WTC11 (cell line): ENCODE results near the gene CCDC77. TPM values are rescaled to one million over a fixed set of nuclear protein-coding genes. Genes with fewer than 3 reads are reported as not detected.
A peak's percentile ranks its signal among the peaks of the same experiment; 100 is the strongest.

Source experiments
- ATAC-seq: fragments of 200-7000 bp; cut with Tn5 transposase; 2 replicates; pipeline ENCODE4 v1.10.0; 2021; ENCODE audit warnings: mild to moderate bottlenecking, moderate library complexity
- CTCF ChIA-PET: fragments of 300-600 bp; sonication (Branson Sonifier 250); formaldehyde crosslinking; loops from one replicate; lab custom pipeline; 2021; ENCODE audit warnings: antibody characterized with exemption; lab: Charles Lee
- POLR2A ChIA-PET: fragments of 350-600 bp; sonication (Branson Sonifier 250); formaldehyde crosslinking; loops from one replicate; lab custom pipeline; 2021; ENCODE audit warnings: antibody characterized with exemption; lab: Charles Lee
- DNase-seq: peaks from one replicate; pipeline ENCODE4 v3.0.0; 2021; ENCODE audit warnings: low spot score
- H3K27ac Mint-ChIP-seq: 2 replicates; pipeline ENCODE4 v1.8.0; 2021; ENCODE audit warnings: mixed read lengths
- H3K27me3 Mint-ChIP-seq: 2 replicates; pipeline ENCODE4 v1.8.0; 2021; ENCODE audit warnings: low read depth, mild to moderate bottlenecking, moderate library complexity, mixed read lengths
- H3K36me3 Mint-ChIP-seq: 2 replicates; pipeline ENCODE4 v1.8.0; 2021; ENCODE audit warnings: mixed read lengths
- H3K4me1 Mint-ChIP-seq: 2 replicates; pipeline ENCODE4 v1.8.0; 2022; ENCODE audit warnings: mixed read lengths
- H3K4me3 Mint-ChIP-seq: 2 replicates; pipeline ENCODE4 v1.8.0; 2021; ENCODE audit warnings: mild to moderate bottlenecking, moderate library complexity, mixed read lengths
- H3K9me3 Mint-ChIP-seq: 2 replicates; pipeline ENCODE4 v1.8.0; 2021; ENCODE audit warnings: mixed read lengths
- CREB1 ChIP-seq: sonication (generic); formaldehyde crosslinking; IDR thresholded peaks from 2 replicates; pipeline ENCODE4 v1.8.0; 2023; ENCODE audit warnings: mild to moderate bottlenecking, missing genetic modification reagents
- EMX1 ChIP-seq: fragments of 250-450 bp; sonication (Bioruptor Pico); IDR thresholded peaks from 2 replicates; pipeline ENCODE4 v1.8.0; 2021; ENCODE audit warnings: mild to moderate bottlenecking
- ESRRA ChIP-seq: sonication (generic); formaldehyde crosslinking; IDR thresholded peaks from 2 replicates; pipeline ENCODE4 v1.8.1; 2022; ENCODE audit warnings: mild to moderate bottlenecking, missing genetic modification reagents, borderline replicate concordance
- PRRX2 ChIP-seq: fragments of 250-450 bp; sonication (Bioruptor Pico); IDR thresholded peaks from 2 replicates; pipeline ENCODE4 v1.8.0; 2021; ENCODE audit warnings: mild to moderate bottlenecking
- SMAD4 ChIP-seq: sonication (generic); formaldehyde crosslinking; IDR thresholded peaks from 2 replicates; pipeline ENCODE4 v1.8.0; 2022; ENCODE audit warnings: mild to moderate bottlenecking, missing genetic modification reagents
- SP1 ChIP-seq: sonication (generic); formaldehyde crosslinking; conservative IDR thresholded peaks from 2 replicates; pipeline ENCODE4 v1.8.1; 2022; ENCODE audit warnings: missing genetic modification reagents
- ZNF121 ChIP-seq: sonication (generic); formaldehyde crosslinking; IDR thresholded peaks from 2 replicates; pipeline ENCODE4 v1.8.0; 2023; ENCODE audit warnings: missing genetic modification reagents
- ZNF232 ChIP-seq: sonication (generic); formaldehyde crosslinking; IDR thresholded peaks from 2 replicates; pipeline ENCODE4 v1.8.0; 2022; ENCODE audit warnings: mild to moderate bottlenecking, missing genetic modification reagents
- ZNF423 ChIP-seq: fragments of 250-450 bp; sonication (Bioruptor Pico); IDR thresholded peaks from 2 replicates; pipeline ENCODE4 v2.1.2; 2022; ENCODE audit warnings: mild to moderate bottlenecking, moderate library complexity
- total RNA-seq: library from RNA; stranded (reverse); gene quantifications from 3 replicates; pipeline ENCODE4 v1.2.3, GENCODE V29; 2021
- TF ChIP-seq, protein P1 (sequence below): sonication (generic); formaldehyde crosslinking; conservative IDR thresholded peaks from 2 replicates; pipeline ENCODE4 v1.8.1; 2023; ENCODE audit warnings: mild to moderate bottlenecking, low read depth, missing genetic modification reagents, moderate library complexity
- TF ChIP-seq, protein P2 (sequence below): sonication (generic); formaldehyde crosslinking; IDR thresholded peaks from 2 replicates; pipeline ENCODE4 v1.8.1; 2023; ENCODE audit warnings: mild to moderate bottlenecking, missing genetic modification reagents, moderate library complexity
- TF ChIP-seq, protein P3 (sequence below): sonication (generic); formaldehyde crosslinking; IDR thresholded peaks from 2 replicates; pipeline ENCODE4 v1.8.0; 2022; ENCODE audit warnings: mild to moderate bottlenecking, missing genetic modification reagents
- TF ChIP-seq, protein P4 (sequence below): sonication (generic); formaldehyde crosslinking; conservative IDR thresholded peaks from 2 replicates; pipeline ENCODE4 v1.8.1; 2022; ENCODE audit warnings: mild to moderate bottlenecking, missing genetic modification reagents
- TF ChIP-seq, protein P5 (sequence below): fragments of 250-450 bp; sonication (Bioruptor Pico); IDR thresholded peaks from 2 replicates; pipeline ENCODE4 v1.9.0; 2021; ENCODE audit warnings: mild to moderate bottlenecking
- TF ChIP-seq, protein P6 (sequence below): sonication (generic); formaldehyde crosslinking; IDR thresholded peaks from 2 replicates; pipeline ENCODE4 v1.8.1; 2022; ENCODE audit warnings: mild to moderate bottlenecking, missing genetic modification reagents, moderate library complexity, borderline replicate concordance
- TF ChIP-seq, protein P7 (sequence below): sonication (generic); formaldehyde crosslinking; IDR thresholded peaks from 2 replicates; pipeline ENCODE4 v1.8.0; 2022; ENCODE audit warnings: mild to moderate bottlenecking, missing genetic modification reagents
- TF ChIP-seq, protein P8 (sequence below): sonication (generic); formaldehyde crosslinking; IDR thresholded peaks from 2 replicates; pipeline ENCODE4 v1.8.0; 2023; ENCODE audit warnings: missing genetic modification reagents, mild to moderate bottlenecking, borderline replicate concordance

The CCDC77 gene
- total RNA-seq, 1 experiment from 2014 or later: 24.2 TPM

DNA sequence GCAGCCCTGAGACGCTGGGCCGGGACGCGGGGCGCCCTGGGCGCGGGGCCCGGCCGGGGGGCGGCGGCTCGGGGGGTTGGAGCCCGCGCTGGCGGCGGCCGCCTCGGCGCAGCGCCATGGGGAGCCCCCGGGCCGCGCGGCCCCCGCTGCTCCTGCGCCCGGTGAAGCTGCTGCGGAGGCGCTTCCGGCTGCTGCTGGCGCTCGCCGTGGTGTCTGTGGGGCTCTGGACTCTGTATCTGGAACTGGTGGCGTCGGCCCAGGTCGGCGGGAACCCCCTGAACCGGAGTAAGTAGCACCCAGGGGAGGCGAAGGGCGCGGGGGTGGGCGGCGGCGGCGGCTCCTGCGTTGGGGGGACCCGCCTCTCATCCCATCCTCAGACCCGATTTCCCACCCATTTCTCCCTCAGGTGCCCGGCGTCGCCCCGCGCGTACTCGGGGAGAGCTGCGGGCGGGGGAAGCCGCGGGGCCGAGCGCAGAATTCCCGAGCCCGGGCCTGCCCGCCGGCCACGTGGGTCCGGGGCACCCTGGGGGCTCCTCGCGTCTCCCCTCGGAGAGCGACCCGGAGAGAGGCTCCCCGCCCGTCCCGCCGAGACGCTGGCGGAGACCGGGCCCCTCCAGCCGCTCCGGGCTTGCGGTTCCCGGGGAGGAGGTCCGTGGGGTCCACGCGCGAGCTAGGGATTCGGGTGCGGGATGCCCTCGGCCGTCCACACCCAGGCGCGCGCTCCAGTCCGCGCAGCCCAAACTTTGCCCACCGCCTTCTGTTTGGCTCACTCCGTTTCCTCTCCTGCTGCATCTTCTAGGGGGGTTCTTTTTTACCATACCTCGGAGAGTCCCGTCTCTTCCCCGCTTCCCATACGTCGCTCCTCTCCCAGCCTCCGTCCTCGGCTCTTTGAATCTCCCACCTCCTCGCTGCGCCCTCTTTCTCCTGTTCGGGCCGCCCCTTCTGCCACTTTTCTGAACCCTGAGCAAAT lies 59.1 kb downstream of the CCDC77 start:
- ATAC-seq: peak; percentile 12; the same call in 1 of the 2 replicates
- Mint-ChIP-seq H3K4me1 (peaks cover 20% of the 10 kb centered on the region), H3K27ac (no peak overlapping the region), H3K36me3 (peaks cover 3% of the 10 kb centered on the region; the same call in 1 of the 2 replicates), H3K4me3 (peak overlapping the region; percentile 88), H3K9me3 (no peaks in the 10 kb centered on the region; the same call in 1 of the 2 replicates), H3K27me3 (peaks cover 54% of the 10 kb centered on the region)
- CTCF ChIA-PET: interaction anchor here (1.1 to 1.4 kb wide), 2 partner anchors 18 to 86 kb away, joined by 3 to 4 read pairs; no protein-coding TSS in a partner anchor
- DNase-seq: peak; percentile 21
- TF ChIP-seq, protein P1, sequence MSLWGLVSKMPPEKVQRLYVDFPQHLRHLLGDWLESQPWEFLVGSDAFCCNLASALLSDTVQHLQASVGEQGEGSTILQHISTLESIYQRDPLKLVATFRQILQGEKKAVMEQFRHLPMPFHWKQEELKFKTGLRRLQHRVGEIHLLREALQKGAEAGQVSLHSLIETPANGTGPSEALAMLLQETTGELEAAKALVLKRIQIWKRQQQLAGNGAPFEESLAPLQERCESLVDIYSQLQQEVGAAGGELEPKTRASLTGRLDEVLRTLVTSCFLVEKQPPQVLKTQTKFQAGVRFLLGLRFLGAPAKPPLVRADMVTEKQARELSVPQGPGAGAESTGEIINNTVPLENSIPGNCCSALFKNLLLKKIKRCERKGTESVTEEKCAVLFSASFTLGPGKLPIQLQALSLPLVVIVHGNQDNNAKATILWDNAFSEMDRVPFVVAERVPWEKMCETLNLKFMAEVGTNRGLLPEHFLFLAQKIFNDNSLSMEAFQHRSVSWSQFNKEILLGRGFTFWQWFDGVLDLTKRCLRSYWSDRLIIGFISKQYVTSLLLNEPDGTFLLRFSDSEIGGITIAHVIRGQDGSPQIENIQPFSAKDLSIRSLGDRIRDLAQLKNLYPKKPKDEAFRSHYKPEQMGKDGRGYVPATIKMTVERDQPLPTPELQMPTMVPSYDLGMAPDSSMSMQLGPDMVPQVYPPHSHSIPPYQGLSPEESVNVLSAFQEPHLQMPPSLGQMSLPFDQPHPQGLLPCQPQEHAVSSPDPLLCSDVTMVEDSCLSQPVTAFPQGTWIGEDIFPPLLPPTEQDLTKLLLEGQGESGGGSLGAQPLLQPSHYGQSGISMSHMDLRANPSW: no peak
- TF ChIP-seq ZNF121: no peak
- TF ChIP-seq, protein P2, sequence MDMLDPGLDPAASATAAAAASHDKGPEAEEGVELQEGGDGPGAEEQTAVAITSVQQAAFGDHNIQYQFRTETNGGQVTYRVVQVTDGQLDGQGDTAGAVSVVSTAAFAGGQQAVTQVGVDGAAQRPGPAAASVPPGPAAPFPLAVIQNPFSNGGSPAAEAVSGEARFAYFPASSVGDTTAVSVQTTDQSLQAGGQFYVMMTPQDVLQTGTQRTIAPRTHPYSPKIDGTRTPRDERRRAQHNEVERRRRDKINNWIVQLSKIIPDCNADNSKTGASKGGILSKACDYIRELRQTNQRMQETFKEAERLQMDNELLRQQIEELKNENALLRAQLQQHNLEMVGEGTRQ (CRISPR knock-in tag): peak; percentile 14; the same call in 1 of the 2 replicates
- TF ChIP-seq, protein P3, sequence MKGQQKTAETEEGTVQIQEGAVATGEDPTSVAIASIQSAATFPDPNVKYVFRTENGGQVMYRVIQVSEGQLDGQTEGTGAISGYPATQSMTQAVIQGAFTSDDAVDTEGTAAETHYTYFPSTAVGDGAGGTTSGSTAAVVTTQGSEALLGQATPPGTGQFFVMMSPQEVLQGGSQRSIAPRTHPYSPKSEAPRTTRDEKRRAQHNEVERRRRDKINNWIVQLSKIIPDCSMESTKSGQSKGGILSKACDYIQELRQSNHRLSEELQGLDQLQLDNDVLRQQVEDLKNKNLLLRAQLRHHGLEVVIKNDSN (CRISPR knock-in tag): no peak; the same call in 1 of the 2 replicates
- TF ChIP-seq, protein P4, sequence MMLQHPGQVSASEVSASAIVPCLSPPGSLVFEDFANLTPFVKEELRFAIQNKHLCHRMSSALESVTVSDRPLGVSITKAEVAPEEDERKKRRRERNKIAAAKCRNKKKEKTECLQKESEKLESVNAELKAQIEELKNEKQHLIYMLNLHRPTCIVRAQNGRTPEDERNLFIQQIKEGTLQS: no peak
- no peak for TF ChIP-seq SMAD4 (CRISPR knock-in tag)
- TF ChIP-seq, protein P5, sequence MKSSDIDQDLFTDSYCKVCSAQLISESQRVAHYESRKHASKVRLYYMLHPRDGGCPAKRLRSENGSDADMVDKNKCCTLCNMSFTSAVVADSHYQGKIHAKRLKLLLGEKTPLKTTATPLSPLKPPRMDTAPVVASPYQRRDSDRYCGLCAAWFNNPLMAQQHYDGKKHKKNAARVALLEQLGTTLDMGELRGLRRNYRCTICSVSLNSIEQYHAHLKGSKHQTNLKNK (CRISPR knock-in tag): no peak
- TF ChIP-seq CREB1 (CRISPR knock-in tag): no peak
- TF ChIP-seq ESRRA (CRISPR knock-in tag): no peak
- TF ChIP-seq, protein P6, sequence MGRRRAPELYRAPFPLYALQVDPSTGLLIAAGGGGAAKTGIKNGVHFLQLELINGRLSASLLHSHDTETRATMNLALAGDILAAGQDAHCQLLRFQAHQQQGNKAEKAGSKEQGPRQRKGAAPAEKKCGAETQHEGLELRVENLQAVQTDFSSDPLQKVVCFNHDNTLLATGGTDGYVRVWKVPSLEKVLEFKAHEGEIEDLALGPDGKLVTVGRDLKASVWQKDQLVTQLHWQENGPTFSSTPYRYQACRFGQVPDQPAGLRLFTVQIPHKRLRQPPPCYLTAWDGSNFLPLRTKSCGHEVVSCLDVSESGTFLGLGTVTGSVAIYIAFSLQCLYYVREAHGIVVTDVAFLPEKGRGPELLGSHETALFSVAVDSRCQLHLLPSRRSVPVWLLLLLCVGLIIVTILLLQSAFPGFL (CRISPR knock-in tag): no peak
- no peak for TF ChIP-seq PRRX2 (CRISPR knock-in tag)
- TF ChIP-seq EMX1 (CRISPR knock-in tag): no peak
- 0 out of 2 replicates have a peak, but pooled peaks have one; percentile 6 for TF ChIP-seq SP1 (CRISPR knock-in tag)
- TF ChIP-seq, protein P7, sequence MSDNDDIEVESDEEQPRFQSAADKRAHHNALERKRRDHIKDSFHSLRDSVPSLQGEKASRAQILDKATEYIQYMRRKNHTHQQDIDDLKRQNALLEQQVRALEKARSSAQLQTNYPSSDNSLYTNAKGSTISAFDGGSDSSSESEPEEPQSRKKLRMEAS (CRISPR knock-in tag): peak; percentile 40; the same call in 1 of the 2 replicates
- no peak for TF ChIP-seq ZNF232 (CRISPR knock-in tag)
- peak; percentile 4; the same call in 1 of the 2 replicates for TF ChIP-seq ZNF423 (CRISPR knock-in tag)
- TF ChIP-seq, protein P8, sequence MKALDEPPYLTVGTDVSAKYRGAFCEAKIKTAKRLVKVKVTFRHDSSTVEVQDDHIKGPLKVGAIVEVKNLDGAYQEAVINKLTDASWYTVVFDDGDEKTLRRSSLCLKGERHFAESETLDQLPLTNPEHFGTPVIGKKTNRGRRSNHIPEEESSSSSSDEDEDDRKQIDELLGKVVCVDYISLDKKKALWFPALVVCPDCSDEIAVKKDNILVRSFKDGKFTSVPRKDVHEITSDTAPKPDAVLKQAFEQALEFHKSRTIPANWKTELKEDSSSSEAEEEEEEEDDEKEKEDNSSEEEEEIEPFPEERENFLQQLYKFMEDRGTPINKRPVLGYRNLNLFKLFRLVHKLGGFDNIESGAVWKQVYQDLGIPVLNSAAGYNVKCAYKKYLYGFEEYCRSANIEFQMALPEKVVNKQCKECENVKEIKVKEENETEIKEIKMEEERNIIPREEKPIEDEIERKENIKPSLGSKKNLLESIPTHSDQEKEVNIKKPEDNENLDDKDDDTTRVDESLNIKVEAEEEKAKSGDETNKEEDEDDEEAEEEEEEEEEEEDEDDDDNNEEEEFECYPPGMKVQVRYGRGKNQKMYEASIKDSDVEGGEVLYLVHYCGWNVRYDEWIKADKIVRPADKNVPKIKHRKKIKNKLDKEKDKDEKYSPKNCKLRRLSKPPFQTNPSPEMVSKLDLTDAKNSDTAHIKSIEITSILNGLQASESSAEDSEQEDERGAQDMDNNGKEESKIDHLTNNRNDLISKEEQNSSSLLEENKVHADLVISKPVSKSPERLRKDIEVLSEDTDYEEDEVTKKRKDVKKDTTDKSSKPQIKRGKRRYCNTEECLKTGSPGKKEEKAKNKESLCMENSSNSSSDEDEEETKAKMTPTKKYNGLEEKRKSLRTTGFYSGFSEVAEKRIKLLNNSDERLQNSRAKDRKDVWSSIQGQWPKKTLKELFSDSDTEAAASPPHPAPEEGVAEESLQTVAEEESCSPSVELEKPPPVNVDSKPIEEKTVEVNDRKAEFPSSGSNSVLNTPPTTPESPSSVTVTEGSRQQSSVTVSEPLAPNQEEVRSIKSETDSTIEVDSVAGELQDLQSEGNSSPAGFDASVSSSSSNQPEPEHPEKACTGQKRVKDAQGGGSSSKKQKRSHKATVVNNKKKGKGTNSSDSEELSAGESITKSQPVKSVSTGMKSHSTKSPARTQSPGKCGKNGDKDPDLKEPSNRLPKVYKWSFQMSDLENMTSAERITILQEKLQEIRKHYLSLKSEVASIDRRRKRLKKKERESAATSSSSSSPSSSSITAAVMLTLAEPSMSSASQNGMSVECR (CRISPR knock-in tag): no peak
- POLR2A ChIA-PET: interaction anchor here (0.6 kb wide), 1 partner anchor 235 kb away, joined by 5 read pairs; no protein-coding TSS in a partner anchor
